Measurements from ENCODE around the gene ATP5F1E.

Gene ATP5F1E

GRCh38 chr20:59025086-59025485, 7.0 kb downstream of the ATP5F1E start:
- no peak for DNase-seq (ENCODE audit: extremely low read depth, insufficient read length)
- Histone ChIP-seq H3K36me3 (ENCODE audit: control insufficient read depth, insufficient read depth, low read length) (peaks cover 28% of the 10 kb centered on the region), H3K27me3 (replicated peaks; ENCODE audit: control insufficient read depth, insufficient read depth, low read length) (no peaks in the 10 kb centered on the region), H3K4me3 (replicated peaks; ENCODE audit: low read depth, low read length) (no peak overlapping the region)
- TF ChIP-seq, protein P1, sequence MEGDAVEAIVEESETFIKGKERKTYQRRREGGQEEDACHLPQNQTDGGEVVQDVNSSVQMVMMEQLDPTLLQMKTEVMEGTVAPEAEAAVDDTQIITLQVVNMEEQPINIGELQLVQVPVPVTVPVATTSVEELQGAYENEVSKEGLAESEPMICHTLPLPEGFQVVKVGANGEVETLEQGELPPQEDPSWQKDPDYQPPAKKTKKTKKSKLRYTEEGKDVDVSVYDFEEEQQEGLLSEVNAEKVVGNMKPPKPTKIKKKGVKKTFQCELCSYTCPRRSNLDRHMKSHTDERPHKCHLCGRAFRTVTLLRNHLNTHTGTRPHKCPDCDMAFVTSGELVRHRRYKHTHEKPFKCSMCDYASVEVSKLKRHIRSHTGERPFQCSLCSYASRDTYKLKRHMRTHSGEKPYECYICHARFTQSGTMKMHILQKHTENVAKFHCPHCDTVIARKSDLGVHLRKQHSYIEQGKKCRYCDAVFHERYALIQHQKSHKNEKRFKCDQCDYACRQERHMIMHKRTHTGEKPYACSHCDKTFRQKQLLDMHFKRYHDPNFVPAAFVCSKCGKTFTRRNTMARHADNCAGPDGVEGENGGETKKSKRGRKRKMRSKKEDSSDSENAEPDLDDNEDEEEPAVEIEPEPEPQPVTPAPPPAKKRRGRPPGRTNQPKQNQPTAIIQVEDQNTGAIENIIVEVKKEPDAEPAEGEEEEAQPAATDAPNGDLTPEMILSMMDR (IDR thresholded peaks at IDR 0.05; ENCODE audit: insufficient read depth, low read length, poor library complexity, severe bottlenecking): no peak

- Histone ChIP-seq H3K27me3 (replicated peaks; ENCODE audit: control insufficient read depth, insufficient read depth, low read length) (no peaks in the 10 kb centered on the region), H3K36me3 (ENCODE audit: control insufficient read depth, insufficient read depth, low read length) (peaks cover 25% of the 10 kb centered on the region), H3K4me3 (replicated peaks; ENCODE audit: low read depth, low read length) (no peak overlapping the region)
- TF ChIP-seq, protein P1 (IDR thresholded peaks at IDR 0.05; ENCODE audit: insufficient read depth, low read length, poor library complexity, severe bottlenecking): no peak
- no peak for DNase-seq (ENCODE audit: extremely low read depth, insufficient read length)
Measured at GRCh38 chr20:59024111-59024530, 8.0 kb downstream of the ATP5F1E start.

- Histone ChIP-seq H3K4me3 (replicated peaks; ENCODE audit: low read depth, low read length) (no peak overlapping the region), H3K27me3 (replicated peaks; ENCODE audit: control insufficient read depth, insufficient read depth, low read length) (no peaks in the 10 kb centered on the region), H3K36me3 (ENCODE audit: control insufficient read depth, insufficient read depth, low read length) (peaks cover 23% of the 10 kb centered on the region)
- no peak for DNase-seq (ENCODE audit: extremely low read depth, insufficient read length)
- TF ChIP-seq, protein P1 (IDR thresholded peaks at IDR 0.05; ENCODE audit: insufficient read depth, low read length, poor library complexity, severe bottlenecking): no peak
Measured at GRCh38 chr20:59023616-59024015, 8.5 kb downstream of the ATP5F1E start.

DNA sequence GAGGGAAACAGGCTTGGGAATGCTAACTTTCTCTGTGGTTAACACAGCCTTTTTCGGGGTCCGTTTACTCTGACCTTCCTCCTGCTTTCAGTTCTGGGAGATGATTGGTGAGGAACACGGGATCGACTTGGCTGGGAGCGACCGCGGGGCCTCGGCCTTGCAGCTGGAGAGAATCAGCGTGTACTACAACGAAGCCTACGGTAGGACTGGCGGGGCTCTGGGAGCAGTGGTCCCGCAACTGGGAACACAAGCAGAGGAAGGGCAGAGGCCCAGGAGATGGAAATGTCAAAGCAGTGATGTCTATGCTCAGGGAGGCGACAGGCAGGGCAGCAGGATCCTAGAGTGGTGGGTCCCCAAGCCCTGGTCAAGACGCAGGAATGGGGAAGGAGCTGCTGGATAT, 9.4 kb downstream of the ATP5F1E start:
- TF ChIP-seq, protein P1 (IDR thresholded peaks at IDR 0.05; ENCODE audit: insufficient read depth, low read length, poor library complexity, severe bottlenecking): no peak
- Histone ChIP-seq H3K4me3 (replicated peaks; ENCODE audit: low read depth, low read length) (no peak overlapping the region), H3K36me3 (ENCODE audit: control insufficient read depth, insufficient read depth, low read length) (peaks cover 24% of the 10 kb centered on the region), H3K27me3 (replicated peaks; ENCODE audit: control insufficient read depth, insufficient read depth, low read length) (no peaks in the 10 kb centered on the region)
- DNase-seq (ENCODE audit: extremely low read depth, insufficient read length): no peak

- no peak for DNase-seq (ENCODE audit: extremely low read depth, insufficient read length)
- H3K36me3 ChIP-seq (ENCODE audit: control insufficient read depth, insufficient read depth, low read length): peaks cover 21% of the 10 kb centered on the region
- TF ChIP-seq, protein P1 (IDR thresholded peaks at IDR 0.05; ENCODE audit: insufficient read depth, low read length, poor library complexity, severe bottlenecking): no peak
- no peak overlapping the region for H3K4me3 ChIP-seq (replicated peaks; ENCODE audit: low read depth, low read length)
- H3K27me3 ChIP-seq (replicated peaks; ENCODE audit: control insufficient read depth, insufficient read depth, low read length): no peaks in the 10 kb centered on the region
Measured at GRCh38 chr20:59020938-59021551, 11.1 kb downstream of the ATP5F1E start.

GRCh38 chr20:59019217-59019616, 12.9 kb downstream of the ATP5F1E start, which contains the start of gene TUBB1:
TSS of gene TUBB1 (plus strand) at chr20:59019429. CDS start at chr20:59019523, 94 bp downstream.
- H3K36me3 ChIP-seq (ENCODE audit: control insufficient read depth, insufficient read depth, low read length): peaks cover 13% of the 10 kb centered on the region
- no peak within 1 kb of the TSS for H3K4me3 ChIP-seq (replicated peaks; ENCODE audit: low read depth, low read length)
- DNase-seq (ENCODE audit: extremely low read depth, insufficient read length): no peak
- TF ChIP-seq, protein P1 (IDR thresholded peaks at IDR 0.05; ENCODE audit: insufficient read depth, low read length, poor library complexity, severe bottlenecking): no peak
- H3K27me3 ChIP-seq (replicated peaks; ENCODE audit: control insufficient read depth, insufficient read depth, low read length): no peaks in the 10 kb centered on the region

All from GM06990 (cell line).